IMR-90 (cell line): ENCODE results near the gene GABBR2. TPM values are rescaled to one million over a fixed set of nuclear protein-coding genes. Genes with fewer than 3 reads are reported as not detected.

Experiments used
- ATAC-seq: fragments of 200-7000 bp; cut with Tn5 transposase; 2 replicates; pipeline ENCODE4 v1.9.1; 2020; ENCODE audit warnings: low read depth, mild to moderate bottlenecking, moderate library complexity
- BruUV-seq: library from RNA; stranded (reverse); fragments of 400-500 nt; replicated peaks from 2 replicates; lab custom pipeline; 2021; lab: Mats Ljungman, UMichigan
- CTCF ChIA-PET: fragments of 300-600 bp; formaldehyde crosslinking; extraction: SDS; loops from one replicate; lab custom pipeline; 2021; ENCODE audit warnings: antibody characterized with exemption; lab: Yijun Ruan, JAX
- POLR2A ChIA-PET: fragments of 300-600 bp; sonication (Branson Sonifier 250); formaldehyde crosslinking; loops from one replicate; lab custom pipeline; 2022; ENCODE audit warnings: antibody characterized with exemption; ENCODE audit not compliant: unreplicated experiment; lab: Charles Lee
- DNase-seq: peaks from one replicate; pipeline ENCODE4 v3.0.0; 2013
- H2AFZ ChIP-seq: replicated peaks from 2 replicates; pipeline ENCODE3; 2013; ENCODE audit warnings: low read length, mild to moderate bottlenecking; ENCODE audit not compliant: poor library complexity
- H2AK5ac ChIP-seq: 2 replicates; pipeline ENCODE4 v1.6.1; 2013; ENCODE audit warnings: low read depth, low read length, inconsistent platforms
- H2AK9ac ChIP-seq: replicated peaks from 2 replicates; pipeline ENCODE3; 2013; ENCODE audit warnings: mild to moderate bottlenecking, low read depth, low read length, moderate library complexity; ENCODE audit not compliant: poor library complexity
- H2BK120ac ChIP-seq: 2 replicates; pipeline ENCODE4 v1.6.1; 2013; ENCODE audit warnings: low read depth, low read length, inconsistent platforms
- H2BK15ac ChIP-seq: 3 replicates; pipeline ENCODE4 v1.6.1; 2013; ENCODE audit warnings: low read depth, low read length, inconsistent platforms
- H2BK20ac ChIP-seq: 2 replicates; pipeline ENCODE4 v1.6.1; 2013; ENCODE audit warnings: low read depth, mild to moderate bottlenecking, inconsistent platforms, low read length, moderate library complexity
- H2BK5ac ChIP-seq: 2 replicates; pipeline ENCODE4 v1.6.1; 2013; ENCODE audit warnings: mild to moderate bottlenecking, low read depth, low read length, inconsistent platforms; ENCODE audit not compliant: poor library complexity, severe bottlenecking
- H3K14ac ChIP-seq: replicated peaks from 2 replicates; pipeline ENCODE4 v1.6.1; 2013; ENCODE audit warnings: low read depth, low read length, inconsistent platforms
- H3K18ac ChIP-seq: 2 replicates; pipeline ENCODE4 v1.6.1; 2013; ENCODE audit warnings: low read depth, low read length, control low read depth
- H3K23ac ChIP-seq: 2 replicates; pipeline ENCODE4 v1.6.1; 2013; ENCODE audit warnings: low read depth, low read length, inconsistent platforms
- H3K27ac ChIP-seq: 2 replicates; pipeline ENCODE4 v1.5.1; 2013; ENCODE audit warnings: mild to moderate bottlenecking, control low read depth, low read length; ENCODE audit not compliant: insufficient read depth
- H3K27me3 ChIP-seq: 2 replicates; pipeline ENCODE4 v1.6.1; 2013; ENCODE audit warnings: low read length; ENCODE audit not compliant: control insufficient read depth, insufficient read depth
- H3K36me3 ChIP-seq: 2 replicates; pipeline ENCODE4 v1.6.1; 2013; ENCODE audit warnings: low read length, mixed read lengths; ENCODE audit not compliant: control insufficient read depth, insufficient read depth
- H3K4ac ChIP-seq: 2 replicates; pipeline ENCODE4 v1.6.1; 2013; ENCODE audit warnings: low read depth, low read length, inconsistent platforms
- H3K4me1 ChIP-seq: 2 replicates; pipeline ENCODE4 v1.6.1; 2013; ENCODE audit warnings: low read length, mixed read lengths; ENCODE audit not compliant: control insufficient read depth, insufficient read depth
- H3K4me2 ChIP-seq: 2 replicates; pipeline ENCODE4 v1.6.1; 2013; ENCODE audit warnings: low read depth, mild to moderate bottlenecking, control low read depth, low read length, moderate library complexity
- H3K4me3 ChIP-seq: 2 replicates; pipeline ENCODE4 v1.5.1; 2013; ENCODE audit warnings: low read depth, mild to moderate bottlenecking, control low read depth, low read length, moderate library complexity; ENCODE audit not compliant: insufficient read depth
- H3K56ac ChIP-seq: 2 replicates; pipeline ENCODE4 v1.6.1; 2013; ENCODE audit warnings: low read length, inconsistent platforms; ENCODE audit not compliant: insufficient read depth; ENCODE audit errors: extremely low read depth
- H3K79me1 ChIP-seq, 2 experiments: 2 replicates each; pipeline ENCODE4 v1.6.1; 2013; ENCODE audit warnings: low read length in 2 of 2, inconsistent platforms in 1 of 2, low read depth in 1 of 2
- H3K9ac ChIP-seq: 2 replicates; pipeline ENCODE4 v1.6.1; 2013; ENCODE audit warnings: low read depth, low read length, control low read depth
- H3K9me1 ChIP-seq: 2 replicates; pipeline ENCODE4 v1.6.1; 2013; ENCODE audit warnings: low read length, inconsistent platforms; ENCODE audit not compliant: insufficient read depth
- H3K9me3 ChIP-seq: 2 replicates; pipeline ENCODE4 v1.6.1; 2013; ENCODE audit warnings: low read length; ENCODE audit not compliant: control insufficient read depth, insufficient read depth
- H4K20me1 ChIP-seq: 2 replicates; pipeline ENCODE4 v1.6.1; 2013; ENCODE audit warnings: low read length, inconsistent platforms; ENCODE audit not compliant: insufficient read depth
- H4K5ac ChIP-seq: 2 replicates; pipeline ENCODE4 v1.6.1; 2013; ENCODE audit warnings: mild to moderate bottlenecking, low read depth, low read length, control low read depth
- H4K8ac ChIP-seq, 2 experiments: 2 replicates each; pipeline ENCODE4 v1.6.1; 2013; ENCODE audit warnings: low read depth in 2 of 2, low read length in 2 of 2, control low read depth in 1 of 2, inconsistent platforms in 1 of 2
- H4K91ac ChIP-seq: 2 replicates; pipeline ENCODE4 v1.6.1; 2013; ENCODE audit warnings: low read depth, low read length, inconsistent platforms; ENCODE audit not compliant: insufficient read depth
- ELK1 ChIP-seq: fragments of 150-350 bp; IDR thresholded peaks from 2 replicates; pipeline ENCODE4 v1.6.1; 2016; ENCODE audit warnings: low read depth, mild to moderate bottlenecking, low read length, moderate library complexity, borderline replicate concordance
- MAFK ChIP-seq: IDR thresholded peaks from 2 replicates; pipeline ENCODE4 v1.6.1; 2012; ENCODE audit warnings: low read depth, low read length, improper control_type of control experiment
- NFE2L2 ChIP-seq: fragments of 150-350 bp; IDR thresholded peaks from 2 replicates; pipeline ENCODE4 v1.6.1; 2016; ENCODE audit warnings: low read depth, mild to moderate bottlenecking, low read length
- POLR2A ChIP-seq: IDR thresholded peaks from 2 replicates; pipeline ENCODE4 v1.6.1; 2012; ENCODE audit warnings: mild to moderate bottlenecking, low read depth, low read length
- WGBS, 2 experiments: methylation state at CpG; one replicate each; pipeline versions ENCODE4 v1.1.5 to v1.1.7; 2013; ENCODE audit warnings: missing lambda C conversion rate in 2 of 2; ENCODE audit not compliant: insufficient read length in 1 of 2; ENCODE audit errors: extremely low coverage in 2 of 2; 5-methylcytosine and 5-hydroxymethylcytosine counted together
- dilution Hi-C: fragments of 300-500 bp; cut with HindIII; formaldehyde crosslinking; loops from one replicate; pipeline ENCODE4 v1.14.3; 2018; ENCODE audit warnings: low sequenced_read_pairs; ENCODE audit not compliant: unreplicated experiment
- in situ Hi-C: fragments of 300-500 bp; cut with MboI; formaldehyde crosslinking; loops from 3 replicates; pipeline ENCODE4 v1.14.3; 2019; ENCODE audit warnings: low sequenced_read_pairs, inconsistent platforms, mixed read lengths
- intact Hi-C: fragments of 100-400 bp; cut with micrococcal nuclease; formaldehyde crosslinking; loops from 2 replicates; pipeline ENCODE4 v1.10.0; 2022
- polyA plus RNA-seq, 3 experiments: library from polyadenylated mRNA; depleted of rRNA; stranded (reverse); fragments of >200 nt; gene quantifications; 2 replicates each; pipeline ENCODE4 v1.2.3, GENCODE V29; 2012; ENCODE audit warnings: low replicate concordance in 1 of 3
- total RNA-seq: library from RNA; depleted of rRNA; stranded (reverse); fragments of >200 nt; gene quantifications from 2 replicates; pipeline ENCODE4 v1.2.3, GENCODE V29; 2012
- TF ChIP-seq, protein P1 (sequence below): fragments of 150-350 bp; IDR thresholded peaks from 2 replicates; pipeline ENCODE4 v1.6.1; 2017; ENCODE audit warnings: mild to moderate bottlenecking, antibody characterized with exemption, low read length, low read depth

GABBR2 gene
- total and polyA plus RNA-seq, 2 of the 4 experiments (the other 2 are of a cell fraction): 14.2 to 20.3 TPM

DNA sequence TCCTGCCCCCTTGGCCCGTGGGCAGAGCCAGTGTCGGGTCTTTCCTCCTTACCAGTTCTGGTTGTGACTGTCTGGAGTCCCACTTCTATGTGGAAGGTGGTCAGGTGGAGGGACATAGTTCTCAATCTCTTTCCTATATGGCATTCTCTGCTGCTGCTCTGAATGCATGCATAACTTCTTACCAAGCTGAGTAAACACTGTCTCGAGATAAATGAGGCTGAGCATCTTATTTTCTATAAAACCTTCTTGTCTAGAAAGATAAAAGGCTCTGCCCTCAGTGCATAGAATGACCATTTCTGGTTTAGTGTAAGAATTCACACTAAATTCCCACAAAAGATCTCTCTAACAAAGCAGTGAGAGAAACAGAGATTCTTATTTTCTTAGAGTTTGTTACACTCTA, 347.1 kb downstream of the GABBR2 start:
- H3K4me1 ChIP-seq: peaks cover 11% of the 10 kb centered on the region
- H4K91ac ChIP-seq: no peak overlapping the region
- peaks cover 3% of the 10 kb centered on the region; the same call in 1 of the 2 replicates for H3K36me3 ChIP-seq
- POLR2A ChIA-PET: no interaction called here
- no peak overlapping the region for H3K4ac ChIP-seq
- H3K23ac ChIP-seq: no peak overlapping the region
- ATAC-seq: no peak
- no peak overlapping the region for H3K9ac ChIP-seq
- TF ChIP-seq, protein P1, sequence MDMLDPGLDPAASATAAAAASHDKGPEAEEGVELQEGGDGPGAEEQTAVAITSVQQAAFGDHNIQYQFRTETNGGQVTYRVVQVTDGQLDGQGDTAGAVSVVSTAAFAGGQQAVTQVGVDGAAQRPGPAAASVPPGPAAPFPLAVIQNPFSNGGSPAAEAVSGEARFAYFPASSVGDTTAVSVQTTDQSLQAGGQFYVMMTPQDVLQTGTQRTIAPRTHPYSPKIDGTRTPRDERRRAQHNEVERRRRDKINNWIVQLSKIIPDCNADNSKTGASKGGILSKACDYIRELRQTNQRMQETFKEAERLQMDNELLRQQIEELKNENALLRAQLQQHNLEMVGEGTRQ: no peak
- TF ChIP-seq POLR2A (no peak), NFE2L2 (no peak), ELK1 (no peak), MAFK (no peak)
- dilution Hi-C loops (no loop called here), in situ Hi-C loops (no loop called here), intact Hi-C loops (no loop called here)
- H2BK20ac ChIP-seq: no peak overlapping the region
- no TSS peak for BruUV-seq
- H3K9me1 ChIP-seq: peaks cover 15% of the 10 kb centered on the region
- H2BK15ac ChIP-seq: no peak overlapping the region
- H2BK5ac ChIP-seq: no peak overlapping the region
- WGBS, 2 experiments: no CpG with 5 or more reads among the region's 3 CpGs
- no peak overlapping the region for H2BK120ac ChIP-seq
- CTCF ChIA-PET: interaction anchor here (1.0 kb wide), 1 partner anchor 23 kb away, joined by 3 read pairs; no protein-coding TSS in a partner anchor
- peaks cover 6% of the 10 kb centered on the region for H3K9me3 ChIP-seq
- H3K27ac ChIP-seq: no peak overlapping the region
- H2AK5ac ChIP-seq: no peak overlapping the region
- no peak overlapping the region for H3K4me2 ChIP-seq
- no peaks in the 10 kb centered on the region for H4K20me1 ChIP-seq
- no peak overlapping the region for H2AFZ ChIP-seq
- DNase-seq: no peak
- H4K8ac ChIP-seq: no peak overlapping the region
- H3K18ac ChIP-seq: no peak overlapping the region
- H3K4me3 ChIP-seq: no peak overlapping the region
- H3K56ac ChIP-seq: no peak overlapping the region
- H3K79me1 ChIP-seq: 0 out of 4 replicates have a peak, but pooled peaks cover 0 to 4% of the 10 kb centered on the region in 2 experiments
- no peak overlapping the region for H4K5ac ChIP-seq
- H2AK9ac ChIP-seq: no peak overlapping the region
- H3K14ac ChIP-seq: no peak overlapping the region
- H3K27me3 ChIP-seq: no peaks in the 10 kb centered on the region
